Measurements from ENCODE around the gene VASN.

VASN gene

DNA sequence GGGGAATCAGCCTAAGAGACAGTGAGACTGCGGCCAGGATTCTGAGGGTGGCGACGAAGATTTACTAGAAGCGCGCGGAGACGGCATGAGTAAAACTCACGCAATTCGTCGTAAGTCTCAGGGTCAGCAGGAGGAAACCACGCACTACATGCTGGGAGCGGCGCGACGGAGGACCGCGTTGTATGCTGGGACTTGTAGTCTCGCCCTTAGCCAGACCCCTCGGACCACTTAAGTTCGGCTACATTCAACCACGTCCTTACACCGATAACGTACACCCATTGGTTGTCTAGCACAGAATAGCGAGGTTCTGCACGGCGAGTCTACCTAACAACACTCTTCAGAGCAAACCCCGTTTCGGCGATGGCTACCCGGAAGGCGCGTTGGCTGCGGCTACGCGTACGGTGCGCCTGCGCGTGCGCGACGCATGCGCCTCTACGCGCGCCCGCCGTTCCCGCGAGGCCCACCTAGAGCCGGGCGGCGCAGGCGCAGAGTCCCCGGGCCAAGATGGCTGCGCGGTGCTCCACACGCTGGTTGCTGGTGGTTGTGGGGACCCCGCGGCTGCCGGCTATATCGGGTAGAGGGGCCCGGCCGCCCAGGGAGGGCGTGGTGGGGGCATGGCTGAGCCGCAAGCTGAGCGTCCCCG lies 53.9 kb downstream of the VASN start, which contains the start of gene DNAJA3:
Gene DNAJA3, plus strand, starts transcription at position 491 of the 643 bp plus-strand sequence. Its CDS starts 14 bp downstream, at position 505.
- DNase-seq (ENCODE audit: low spot score): peak; percentile 93
- peak within 1 kb of the TSS; percentile 99 for H3K18ac ChIP-seq (ENCODE audit: low read length)

GRCh38 chr16:4426021-4426684 lies 54.5 kb downstream of the VASN start:
- Histone ChIP-seq H2AFZ (ENCODE audit: low read length) (peak overlapping the region; percentile 85), H4K91ac (ENCODE audit: low read depth, low read length, poor library complexity) (no peak overlapping the region), H3K4me1 (ENCODE audit: control insufficient read depth in 2 of 2, insufficient read depth in 1 of 2, low read depth in 1 of 2, low read length in 2 of 2) (peaks cover 5 to 9% of the 10 kb centered on the region in 2 donors), H2AK5ac (ENCODE audit: low read depth, low read length) (peak overlapping the region; percentile 88), H3K27ac (replicated peaks; ENCODE audit: low read length) (no peak overlapping the region), H3K9ac (ENCODE audit: low read depth, low read length, poor library complexity) (peak overlapping the region; percentile 97), H3K4me3 (ENCODE audit: low read length in 2 of 2) (peak overlapping the region; percentile 57 to 98), H3K4ac (ENCODE audit: low read length) (peak overlapping the region; percentile 84), H3K18ac (ENCODE audit: low read length) (peak overlapping the region; percentile 96), H3K23ac (ENCODE audit: low read depth, low read length, poor library complexity) (peak overlapping the region; percentile 99), H3K79me1 (ENCODE audit: low read depth, low read length) (peaks cover 11% of the 10 kb centered on the region), H3K27me3 (ENCODE audit: control insufficient read depth in 3 of 3, insufficient read depth in 3 of 3, low read depth in 1 of 3, low read length in 3 of 3) (no peaks in the 10 kb centered on the region), H2BK12ac (ENCODE audit: low read length) (no peak overlapping the region), H3K4me2 (ENCODE audit: insufficient read depth, low read length, poor library complexity, severe bottlenecking) (peak overlapping the region; percentile 97), H2BK120ac (ENCODE audit: low read depth, low read length) (peak overlapping the region; percentile 72), H2BK5ac (ENCODE audit: low read length) (peak overlapping the region; percentile 75), H3K14ac (ENCODE audit: low read length) (peak overlapping the region; percentile 82), H4K8ac (ENCODE audit: low read depth, low read length) (no peak overlapping the region), H3K9me3 (replicated peaks in 1 of 2; ENCODE audit: control insufficient read depth in 2 of 2, insufficient read depth in 1 of 2, low read depth in 1 of 2, low read length in 2 of 2) (no peaks in the 10 kb centered on the region), H3K36me3 (replicated peaks in 1 of 2; ENCODE audit: control insufficient read depth in 2 of 2, insufficient read depth in 2 of 2, low read length in 2 of 2) (peaks cover 3 to 26% of the 10 kb centered on the region in 2 donors), H2BK15ac (ENCODE audit: low read length) (peak overlapping the region; percentile 81)
- no CpG with 5 or more reads among the region's 31 CpGs for WGBS, 2 donors (ENCODE audit: extremely low coverage in 2 of 2, insufficient read length in 2 of 2, insufficient replicate concordance in 1 of 2)
- DNase-seq (ENCODE audit: low spot score): no peak

More for the DNA sequence above, 53.9 kb downstream of the VASN start, which contains the start of gene DNAJA3:
- peak within 1 kb of the TSS; percentile 53 for H4K8ac ChIP-seq (ENCODE audit: low read depth, low read length)
- peak within 1 kb of the TSS; percentile 81 for H2BK15ac ChIP-seq (ENCODE audit: low read length)
- H3K79me1 ChIP-seq (ENCODE audit: low read depth, low read length): peaks cover 11% of the 10 kb centered on the region
- no peaks in the 10 kb centered on the region for H3K9me3 ChIP-seq (replicated peaks in 1 of 2; ENCODE audit: control insufficient read depth in 2 of 2, insufficient read depth in 1 of 2, low read depth in 1 of 2, low read length in 2 of 2)
- H3K4ac ChIP-seq (ENCODE audit: low read length): peak within 1 kb of the TSS; percentile 84
- peak within 1 kb of the TSS; percentile 88 for H2AK5ac ChIP-seq (ENCODE audit: low read depth, low read length)
- H3K4me2 ChIP-seq (ENCODE audit: insufficient read depth, low read length, poor library complexity, severe bottlenecking): peak within 1 kb of the TSS; percentile 97
- peak within 1 kb of the TSS; percentile 93 for H3K27ac ChIP-seq (replicated peaks; ENCODE audit: low read length)
- peak within 1 kb of the TSS; percentile 85 for H2AFZ ChIP-seq (ENCODE audit: low read length)
- peaks cover 2 to 20% of the 10 kb centered on the region in 2 donors for H3K36me3 ChIP-seq (replicated peaks in 1 of 2; ENCODE audit: control insufficient read depth in 2 of 2, insufficient read depth in 2 of 2, low read length in 2 of 2)
- H2BK5ac ChIP-seq (ENCODE audit: low read length): peak within 1 kb of the TSS; percentile 75
- peak within 1 kb of the TSS; percentile 72 for H2BK120ac ChIP-seq (ENCODE audit: low read depth, low read length)
- peak within 1 kb of the TSS; percentile 99 for H3K23ac ChIP-seq (ENCODE audit: low read depth, low read length, poor library complexity)
- no peaks in the 10 kb centered on the region for H3K27me3 ChIP-seq (ENCODE audit: control insufficient read depth in 3 of 3, insufficient read depth in 3 of 3, low read depth in 1 of 3, low read length in 3 of 3)
- WGBS, 2 donors (ENCODE audit: extremely low coverage in 2 of 2, insufficient read length in 2 of 2, insufficient replicate concordance in 1 of 2): no CpG with 5 or more reads among the region's 68 CpGs
- H3K9ac ChIP-seq (ENCODE audit: low read depth, low read length, poor library complexity): peak within 1 kb of the TSS; percentile 97
- peak within 1 kb of the TSS; percentile 85 for H3K14ac ChIP-seq (ENCODE audit: low read length)
- H3K4me3 ChIP-seq (ENCODE audit: low read length in 2 of 2): peak within 1 kb of the TSS; percentile 57 to 98
- H2BK12ac ChIP-seq (ENCODE audit: low read length): no peak within 1 kb of the TSS
- no peak within 1 kb of the TSS for H4K91ac ChIP-seq (ENCODE audit: low read depth, low read length, poor library complexity)
- H3K4me1 ChIP-seq (ENCODE audit: control insufficient read depth in 2 of 2, insufficient read depth in 1 of 2, low read depth in 1 of 2, low read length in 2 of 2): peaks cover 5 to 9% of the 10 kb centered on the region in 2 donors

- no peak overlapping the region for H2BK5ac ChIP-seq (ENCODE audit: low read length)
- DNase-seq (ENCODE audit: low spot score): no peak
- H3K14ac ChIP-seq (ENCODE audit: low read length): no peak overlapping the region
- H2BK15ac ChIP-seq (ENCODE audit: low read length): no peak overlapping the region
- WGBS, 2 donors (ENCODE audit: extremely low coverage in 2 of 2, insufficient read length in 2 of 2, insufficient replicate concordance in 1 of 2): no CpG with 5 or more reads among the region's 12 CpGs
- no peaks in the 10 kb centered on the region for H3K9me3 ChIP-seq (replicated peaks in 1 of 2; ENCODE audit: control insufficient read depth in 2 of 2, insufficient read depth in 1 of 2, low read depth in 1 of 2, low read length in 2 of 2)
- no peak overlapping the region for H4K8ac ChIP-seq (ENCODE audit: low read depth, low read length)
- no peak overlapping the region for H3K23ac ChIP-seq (ENCODE audit: low read depth, low read length, poor library complexity)
- no peak overlapping the region for H2AK5ac ChIP-seq (ENCODE audit: low read depth, low read length)
- no peak overlapping the region for H4K91ac ChIP-seq (ENCODE audit: low read depth, low read length, poor library complexity)
- no peak overlapping the region for H3K27ac ChIP-seq (replicated peaks; ENCODE audit: low read length)
- H2AFZ ChIP-seq (ENCODE audit: low read length): no peak overlapping the region
- peaks cover 5 to 9% of the 10 kb centered on the region in 2 donors for H3K4me1 ChIP-seq (ENCODE audit: control insufficient read depth in 2 of 2, insufficient read depth in 1 of 2, low read depth in 1 of 2, low read length in 2 of 2)
- H2BK120ac ChIP-seq (ENCODE audit: low read depth, low read length): no peak overlapping the region
- H3K4me2 ChIP-seq (ENCODE audit: insufficient read depth, low read length, poor library complexity, severe bottlenecking): peak overlapping the region; percentile 97
- no peaks in the 10 kb centered on the region for H3K27me3 ChIP-seq (ENCODE audit: control insufficient read depth in 3 of 3, insufficient read depth in 3 of 3, low read depth in 1 of 3, low read length in 3 of 3)
- H3K79me1 ChIP-seq (ENCODE audit: low read depth, low read length): peaks cover 11% of the 10 kb centered on the region
- no peak overlapping the region for H3K4ac ChIP-seq (ENCODE audit: low read length)
- peaks cover 5 to 31% of the 10 kb centered on the region in 2 donors for H3K36me3 ChIP-seq (replicated peaks in 1 of 2; ENCODE audit: control insufficient read depth in 2 of 2, insufficient read depth in 2 of 2, low read length in 2 of 2)
- H3K18ac ChIP-seq (ENCODE audit: low read length): no peak overlapping the region
- no peak overlapping the region for H2BK12ac ChIP-seq (ENCODE audit: low read length)
- peak overlapping the region in 1 of 2 donors; percentile 57 for H3K4me3 ChIP-seq (ENCODE audit: low read length in 2 of 2)
- no peak overlapping the region for H3K9ac ChIP-seq (ENCODE audit: low read depth, low read length, poor library complexity)
Measured at GRCh38 chr16:4426722-4427372, 55.2 kb downstream of the VASN start.

DNA sequence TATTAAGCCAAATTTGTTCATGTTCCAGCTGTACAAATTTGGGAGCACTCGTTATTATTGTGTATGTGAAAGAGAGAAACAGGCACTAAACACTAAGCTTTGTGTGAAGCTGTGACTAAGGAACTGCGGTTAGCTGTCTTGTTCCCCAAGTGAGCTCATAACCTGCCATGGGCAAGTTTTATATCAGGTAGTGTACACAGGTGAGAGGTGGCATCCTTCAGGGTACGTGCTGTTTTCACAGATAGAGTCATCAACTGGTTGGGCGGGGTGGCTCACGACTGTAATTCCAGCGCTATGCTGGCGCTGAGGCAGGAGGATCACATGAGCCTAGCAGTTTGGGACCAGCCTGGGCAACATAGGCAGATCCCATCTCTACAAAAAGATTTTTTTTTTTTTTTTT lies 56.9 kb downstream of the VASN start:
- WGBS, 2 donors (ENCODE audit: extremely low coverage in 2 of 2, insufficient read length in 2 of 2, insufficient replicate concordance in 1 of 2): no CpG with 5 or more reads among the region's 7 CpGs
- no peak overlapping the region for H4K91ac ChIP-seq (ENCODE audit: low read depth, low read length, poor library complexity)
- no peak overlapping the region for H2BK15ac ChIP-seq (ENCODE audit: low read length)
- H3K36me3 ChIP-seq (replicated peaks in 1 of 2; ENCODE audit: control insufficient read depth in 2 of 2, insufficient read depth in 2 of 2, low read length in 2 of 2): peaks cover 9 to 41% of the 10 kb centered on the region in 2 donors
- no peak overlapping the region for H3K9ac ChIP-seq (ENCODE audit: low read depth, low read length, poor library complexity)
- H3K14ac ChIP-seq (ENCODE audit: low read length): no peak overlapping the region
- no peak overlapping the region for H3K4me3 ChIP-seq (ENCODE audit: low read length in 2 of 2)
- H3K23ac ChIP-seq (ENCODE audit: low read depth, low read length, poor library complexity): no peak overlapping the region
- H3K4ac ChIP-seq (ENCODE audit: low read length): no peak overlapping the region
- H3K18ac ChIP-seq (ENCODE audit: low read length): no peak overlapping the region
- no peak overlapping the region for H2BK12ac ChIP-seq (ENCODE audit: low read length)
- no peak overlapping the region for H2AK5ac ChIP-seq (ENCODE audit: low read depth, low read length)
- H3K27ac ChIP-seq (replicated peaks; ENCODE audit: low read length): no peak overlapping the region
- H3K27me3 ChIP-seq (ENCODE audit: control insufficient read depth in 3 of 3, insufficient read depth in 3 of 3, low read depth in 1 of 3, low read length in 3 of 3): no peaks in the 10 kb centered on the region
- DNase-seq (ENCODE audit: low spot score): no peak
- H3K79me1 ChIP-seq (ENCODE audit: low read depth, low read length): peaks cover 11% of the 10 kb centered on the region
- peak overlapping the region; percentile 43 for H4K8ac ChIP-seq (ENCODE audit: low read depth, low read length)
- H3K4me2 ChIP-seq (ENCODE audit: insufficient read depth, low read length, poor library complexity, severe bottlenecking): peak overlapping the region; percentile 11
- no peak overlapping the region for H2BK5ac ChIP-seq (ENCODE audit: low read length)
- no peaks in the 10 kb centered on the region for H3K9me3 ChIP-seq (replicated peaks in 1 of 2; ENCODE audit: control insufficient read depth in 2 of 2, insufficient read depth in 1 of 2, low read depth in 1 of 2, low read length in 2 of 2)
- H2BK120ac ChIP-seq (ENCODE audit: low read depth, low read length): no peak overlapping the region
- H3K4me1 ChIP-seq (ENCODE audit: control insufficient read depth in 2 of 2, insufficient read depth in 1 of 2, low read depth in 1 of 2, low read length in 2 of 2): peaks cover 5 to 9% of the 10 kb centered on the region in 2 donors
- no peak overlapping the region for H2AFZ ChIP-seq (ENCODE audit: low read length)
